ENCODE measurements around the gene MROH7. TPM values are rescaled to one million over a fixed set of nuclear protein-coding genes. Genes with fewer than 3 reads are reported as not detected.

MROH7 gene
- total RNA-seq, 1 experiment from 2014 or later = 0.13 TPM

DNA sequence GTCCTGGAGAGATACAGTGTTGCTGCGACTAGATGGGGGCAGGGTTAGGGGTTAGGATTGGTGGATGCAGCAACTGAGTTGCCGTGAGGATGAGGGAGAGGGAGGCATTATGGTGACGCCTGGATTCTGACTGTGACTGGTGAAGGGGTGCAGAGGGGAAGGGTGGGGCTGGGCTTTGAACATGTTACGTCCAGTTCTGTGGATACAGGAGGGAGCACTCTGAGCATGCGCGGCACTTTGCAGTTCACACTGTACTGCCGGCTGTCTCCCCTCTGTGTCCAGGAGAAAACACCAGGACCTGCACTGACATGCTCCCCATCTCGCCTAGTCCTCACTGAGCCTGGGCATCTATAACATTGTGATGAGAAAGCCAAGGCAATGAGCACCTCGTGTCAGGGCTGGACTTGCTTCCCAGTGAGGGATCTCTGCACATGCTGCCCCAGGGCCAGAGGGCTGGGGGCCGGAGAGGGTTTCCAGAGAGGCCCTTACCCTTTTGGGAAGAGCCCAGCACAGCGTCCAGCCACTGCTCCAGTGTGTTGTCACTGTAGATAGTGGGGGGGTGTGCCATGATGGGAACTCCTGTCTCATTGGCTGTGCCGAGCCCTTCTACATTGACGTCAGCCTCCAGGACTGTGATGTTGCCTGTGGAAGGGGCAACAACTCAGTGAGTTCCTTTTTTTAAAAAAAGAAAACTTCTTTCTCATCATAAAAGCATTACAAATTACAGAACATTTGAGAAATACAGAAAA is 25.9 kb upstream of the MROH7 start:
- ATAC-seq (peak; percentile 30; the same call in 1 of the 2 replicates), DNase-seq (ENCODE audit: low spot score) (no peak)
- no peak overlapping the region for H3K4me3 Mint-ChIP-seq
- no peaks in the 10 kb centered on the region for H3K9me3 Mint-ChIP-seq
- H3K27me3 Mint-ChIP-seq (ENCODE audit: low read depth) = no peaks in the 10 kb centered on the region
- POLR2A ChIA-PET = no interaction called here
- H3K4me1 Mint-ChIP-seq = peaks cover 16% of the 10 kb centered on the region
- H3K36me3 Mint-ChIP-seq = no peaks in the 10 kb centered on the region
- CTCF ChIA-PET = interaction anchor here (0.6 kb wide), 1 partner anchor 26 kb away, joined by 3 read pairs; no protein-coding TSS in a partner anchor
- TF ChIP-seq HMGXB4 (CRISPR knock-in tag; IDR thresholded peaks at IDR 0.05) = no peak
- TF ChIP-seq MYBL2 (CRISPR knock-in tag; IDR thresholded peaks at IDR 0.05) = no peak
- TF ChIP-seq ATF1 (CRISPR knock-in tag; IDR thresholded peaks at IDR 0.05) = no peak
- TF ChIP-seq NFYB (CRISPR knock-in tag; conservative IDR thresholded peaks at IDR 0.05; ENCODE audit: low read depth) = no peak
- no peak for TF ChIP-seq IRF2 (CRISPR knock-in tag; IDR thresholded peaks at IDR 0.05; ENCODE audit: borderline replicate concordance, low read depth)
- TF ChIP-seq FOXK1 (CRISPR knock-in tag; IDR thresholded peaks at IDR 0.05) = no peak
- no peak overlapping the region for H3K27ac Mint-ChIP-seq

GRCh38 chr1:54619749-54620148 is 21.8 kb upstream of the MROH7 start:
- ATAC-seq (no peak), DNase-seq (ENCODE audit: low spot score) (no peak)
- CTCF ChIA-PET = interaction anchor here (1.3 kb wide), 1 partner anchor 45 kb away, joined by 3 read pairs; no protein-coding TSS in a partner anchor
- H3K27ac Mint-ChIP-seq = peak overlapping the region; percentile 2; the same call in 1 of the 2 replicates
- peaks cover 6% of the 10 kb centered on the region; the same call in 1 of the 2 replicates for H3K4me1 Mint-ChIP-seq
- H3K9me3 Mint-ChIP-seq = no peaks in the 10 kb centered on the region
- no peak for TF ChIP-seq RELA (CRISPR knock-in tag; IDR thresholded peaks at IDR 0.05; ENCODE audit: borderline replicate concordance)
- TF ChIP-seq FOXP1 (CRISPR knock-in tag; IDR thresholded peaks at IDR 0.05; ENCODE audit: borderline replicate concordance) = no peak
- TF ChIP-seq NFATC4 (CRISPR knock-in tag; IDR thresholded peaks at IDR 0.05) = no peak
- no peak for TF ChIP-seq NFE2L1 (CRISPR knock-in tag; IDR thresholded peaks at IDR 0.05)
- TF ChIP-seq CDX4 (CRISPR knock-in tag; IDR thresholded peaks at IDR 0.05; ENCODE audit: borderline replicate concordance) = no peak
- TF ChIP-seq PREB (CRISPR knock-in tag; IDR thresholded peaks at IDR 0.05; ENCODE audit: borderline replicate concordance) = no peak
- no peak for TF ChIP-seq ZBTB21 (CRISPR knock-in tag; IDR thresholded peaks at IDR 0.05; ENCODE audit: borderline replicate concordance)
- TF ChIP-seq, protein P1, sequence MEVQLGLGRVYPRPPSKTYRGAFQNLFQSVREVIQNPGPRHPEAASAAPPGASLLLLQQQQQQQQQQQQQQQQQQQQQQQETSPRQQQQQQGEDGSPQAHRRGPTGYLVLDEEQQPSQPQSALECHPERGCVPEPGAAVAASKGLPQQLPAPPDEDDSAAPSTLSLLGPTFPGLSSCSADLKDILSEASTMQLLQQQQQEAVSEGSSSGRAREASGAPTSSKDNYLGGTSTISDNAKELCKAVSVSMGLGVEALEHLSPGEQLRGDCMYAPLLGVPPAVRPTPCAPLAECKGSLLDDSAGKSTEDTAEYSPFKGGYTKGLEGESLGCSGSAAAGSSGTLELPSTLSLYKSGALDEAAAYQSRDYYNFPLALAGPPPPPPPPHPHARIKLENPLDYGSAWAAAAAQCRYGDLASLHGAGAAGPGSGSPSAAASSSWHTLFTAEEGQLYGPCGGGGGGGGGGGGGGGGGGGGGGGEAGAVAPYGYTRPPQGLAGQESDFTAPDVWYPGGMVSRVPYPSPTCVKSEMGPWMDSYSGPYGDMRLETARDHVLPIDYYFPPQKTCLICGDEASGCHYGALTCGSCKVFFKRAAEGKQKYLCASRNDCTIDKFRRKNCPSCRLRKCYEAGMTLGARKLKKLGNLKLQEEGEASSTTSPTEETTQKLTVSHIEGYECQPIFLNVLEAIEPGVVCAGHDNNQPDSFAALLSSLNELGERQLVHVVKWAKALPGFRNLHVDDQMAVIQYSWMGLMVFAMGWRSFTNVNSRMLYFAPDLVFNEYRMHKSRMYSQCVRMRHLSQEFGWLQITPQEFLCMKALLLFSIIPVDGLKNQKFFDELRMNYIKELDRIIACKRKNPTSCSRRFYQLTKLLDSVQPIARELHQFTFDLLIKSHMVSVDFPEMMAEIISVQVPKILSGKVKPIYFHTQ (CRISPR knock-in tag; IDR thresholded peaks at IDR 0.05) = no peak
- TF ChIP-seq FOXJ3 (CRISPR knock-in tag; IDR thresholded peaks at IDR 0.05; ENCODE audit: borderline replicate concordance) = no peak
- no peak for TF ChIP-seq ZNF281 (CRISPR knock-in tag; IDR thresholded peaks at IDR 0.05)
- TF ChIP-seq SMAD4 (CRISPR knock-in tag; IDR thresholded peaks at IDR 0.05) = no peak
- no peak for TF ChIP-seq MAX (CRISPR knock-in tag; IDR thresholded peaks at IDR 0.05)
- no peak for TF ChIP-seq ZNF416 (CRISPR knock-in tag; IDR thresholded peaks at IDR 0.05)
- no peak for TF ChIP-seq TEAD1 (CRISPR knock-in tag; IDR thresholded peaks at IDR 0.05)
- TF ChIP-seq NR2C2 (CRISPR knock-in tag; IDR thresholded peaks at IDR 0.05) = no peak
- TF ChIP-seq GTF2I (CRISPR knock-in tag; conservative IDR thresholded peaks at IDR 0.05) = no peak
- no peak for TF ChIP-seq GABPB1 (CRISPR knock-in tag; IDR thresholded peaks at IDR 0.05)
- no peaks in the 10 kb centered on the region for H3K36me3 Mint-ChIP-seq
- POLR2A ChIA-PET = no interaction called here
- H3K4me3 Mint-ChIP-seq = no peak overlapping the region
- H3K27me3 Mint-ChIP-seq (ENCODE audit: low read depth) = no peaks in the 10 kb centered on the region

Measured in WTC11 (cell line).